ENCODE measurements around the gene CADPS. TPM values are rescaled to one million over a fixed set of nuclear protein-coding genes. Genes with fewer than 3 reads are reported as not detected.

The CADPS gene
- polyA plus RNA-seq, 1 donor from 2014 or later = 118 TPM

- Histone ChIP-seq H3K9me2 (ENCODE audit: insufficient read depth, low read length) (no peaks in the 10 kb centered on the region), H2AFZ (ENCODE audit: low read depth, low read length) (no peak overlapping the region), H3K79me2 (replicated peaks; ENCODE audit: insufficient read depth, low read length) (no peaks in the 10 kb centered on the region), H3F3A (ENCODE audit: insufficient read depth, low read length, poor library complexity, severe bottlenecking) (no peaks in the 10 kb centered on the region), H3K27me3 (ENCODE audit: insufficient read depth, low read depth, low read length) (no peaks in the 10 kb centered on the region), H3K9me3 (ENCODE audit: low read length) (no peaks in the 10 kb centered on the region), H3K4me2 (ENCODE audit: low read length) (no peak overlapping the region), H3K27ac (ENCODE audit: low read length) (no peak overlapping the region), H3K4me3 (ENCODE audit: low read length) (no peak overlapping the region), H3K9ac (ENCODE audit: low read length) (no peak overlapping the region), H4K20me1 (ENCODE audit: insufficient read depth) (no peaks in the 10 kb centered on the region), H3K36me3 (ENCODE audit: insufficient read depth, low read length) (no peaks in the 10 kb centered on the region)
- TF ChIP-seq RAD21 (conservative IDR thresholded peaks at IDR 0.05) (no peak), SMC3 (conservative IDR thresholded peaks at IDR 0.05; ENCODE audit: poor library complexity) (no peak), REST (IDR thresholded peaks at IDR 0.05; ENCODE audit: borderline replicate concordance) (no peak), MXI1 (conservative IDR thresholded peaks at IDR 0.05; ENCODE audit: poor library complexity, severe bottlenecking) (no peak), EP300 (conservative IDR thresholded peaks at IDR 0.05; ENCODE audit: poor library complexity, severe bottlenecking) (no peak), CTCF (IDR thresholded peaks at IDR 0.05; ENCODE audit: poor library complexity, severe bottlenecking) (no peak), TAF1 (IDR thresholded peaks at IDR 0.05; ENCODE audit: low read depth) (no peak), EZH2 (IDR thresholded peaks at IDR 0.05; ENCODE audit: borderline replicate concordance, insufficient read depth, low read length, poor library complexity, severe bottlenecking) (no peak), POLR2AphosphoS5 (IDR thresholded peaks at IDR 0.05) (no peak)
Observed at GRCh38 chr3:62839748-62840147, 35.5 kb downstream of the CADPS start.

- Histone ChIP-seq H3K27ac (ENCODE audit: low read length) (no peak overlapping the region), H3K4me2 (ENCODE audit: low read length) (no peak overlapping the region), H3F3A (ENCODE audit: insufficient read depth, low read length, poor library complexity, severe bottlenecking) (no peaks in the 10 kb centered on the region), H3K79me2 (replicated peaks; ENCODE audit: insufficient read depth, low read length) (no peaks in the 10 kb centered on the region), H3K9me3 (ENCODE audit: low read length) (no peaks in the 10 kb centered on the region), H3K9me2 (ENCODE audit: insufficient read depth, low read length) (no peaks in the 10 kb centered on the region), H2AFZ (ENCODE audit: low read depth, low read length) (no peak overlapping the region), H3K9ac (ENCODE audit: low read length) (no peak overlapping the region), H3K36me3 (ENCODE audit: insufficient read depth, low read length) (no peaks in the 10 kb centered on the region), H4K20me1 (ENCODE audit: insufficient read depth) (no peaks in the 10 kb centered on the region), H3K27me3 (ENCODE audit: insufficient read depth, low read depth, low read length) (no peaks in the 10 kb centered on the region), H3K4me3 (ENCODE audit: low read length) (no peak overlapping the region)
- TF ChIP-seq TAF1 (IDR thresholded peaks at IDR 0.05; ENCODE audit: low read depth) (no peak), MXI1 (conservative IDR thresholded peaks at IDR 0.05; ENCODE audit: poor library complexity, severe bottlenecking) (no peak), REST (IDR thresholded peaks at IDR 0.05; ENCODE audit: borderline replicate concordance) (no peak), RAD21 (conservative IDR thresholded peaks at IDR 0.05) (no peak), POLR2AphosphoS5 (IDR thresholded peaks at IDR 0.05) (no peak), SMC3 (conservative IDR thresholded peaks at IDR 0.05; ENCODE audit: poor library complexity) (no peak), CTCF (IDR thresholded peaks at IDR 0.05; ENCODE audit: poor library complexity, severe bottlenecking) (no peak), EP300 (conservative IDR thresholded peaks at IDR 0.05; ENCODE audit: poor library complexity, severe bottlenecking) (no peak), EZH2 (IDR thresholded peaks at IDR 0.05; ENCODE audit: borderline replicate concordance, insufficient read depth, low read length, poor library complexity, severe bottlenecking) (no peak)
Observed at GRCh38 chr3:62837145-62837787, 38.0 kb downstream of the CADPS start.

Data from neural cell (in vitro differentiated cells).